GM10266 (cell line): ENCODE results near the gene ADGRB3.

Experiments
- DNase-seq: peaks from one replicate; pipeline ENCODE4 v3.0.0; 2012; ENCODE audit errors: extremely low spot score
- CTCF ChIP-seq: IDR thresholded peaks from 2 replicates; pipeline ENCODE4 v1.5.1; 2012; ENCODE audit warnings: mild to moderate bottlenecking, low read depth; ENCODE audit not compliant: control insufficient read depth, insufficient read depth; ENCODE audit errors: missing control alignments

ADGRB3 gene

GRCh38 chr6:69164564-69165229 lies 529.6 kb downstream of the ADGRB3 start:
- no peak for TF ChIP-seq CTCF
- no peak for DNase-seq

- TF ChIP-seq CTCF = no peak
- DNase-seq = no peak
Observed at GRCh38 chr6:69179681-69180080, 544.6 kb downstream of the ADGRB3 start.

GRCh38 chr6:69180361-69181067 lies 545.4 kb downstream of the ADGRB3 start:
- DNase-seq = no peak

GRCh38 chr6:69181964-69182363 lies 546.9 kb downstream of the ADGRB3 start:
- DNase-seq = no peak
- no peak for TF ChIP-seq CTCF

More at GRCh38 chr6:69180361-69181067, 545.4 kb downstream of the ADGRB3 start:
- TF ChIP-seq CTCF = no peak

- no peak for TF ChIP-seq CTCF
- DNase-seq = no peak
Observed at GRCh38 chr6:69185276-69185675, 550.2 kb downstream of the ADGRB3 start.

GRCh38 chr6:69202768-69203167 lies 567.7 kb downstream of the ADGRB3 start:
- no peak for DNase-seq
- TF ChIP-seq CTCF = no peak

GRCh38 chr6:69216127-69216526 lies 581.0 kb downstream of the ADGRB3 start:
- TF ChIP-seq CTCF = no peak
- no peak for DNase-seq
